K562 (cell line): ENCODE results near the gene JPT2. TPM values are rescaled to one million over a fixed set of nuclear protein-coding genes. Genes with fewer than 3 reads are reported as not detected.
"Not testable (repeated sequence)": the region's sequence is repeated elsewhere in the genome, so short reads cannot be mapped to it uniquely, and the experiment has no call there.

Experiments used
- ATAC-seq: fragments of 200-7000 bp; cut with Tn5 transposase; 3 replicates; pipeline ENCODE4 v1.9.1; 2020; ENCODE audit warnings: moderate library complexity
- BruUV-seq: library from RNA; stranded (reverse); fragments of 400-500 nt; replicated peaks from 2 replicates; lab custom pipeline; 2021; lab: Mats Ljungman, UMichigan
- CTCF ChIA-PET: fragments of 300-600 bp; formaldehyde crosslinking; extraction: SDS; loops from one replicate; lab custom pipeline; 2021; ENCODE audit warnings: low intra/inter-chr PET ratio; lab: Yijun Ruan, JAX
- POLR2A ChIA-PET: fragments of 300-600, 350-650 bp; sonication (Branson Sonifier 250); formaldehyde crosslinking; extraction: SDS; loops from one replicate; lab custom pipeline; 2021; ENCODE audit warnings: antibody characterized with exemption, inconsistent platforms; lab: Yijun Ruan, JAX
- DNase-seq, 4 experiments: peaks; one replicate each; pipeline versions ENCODE4 v3.0.0 to v3.0.0-alpha.2; 2011 to 2018; ENCODE audit warnings: low spot score in 3 of 4, mixed read lengths in 3 of 4; ENCODE audit errors: extremely low read depth in 1 of 4
- FAIRE-seq: peaks from 2 replicates; lab custom pipeline; 2011; peaks lifted over from hg19 to GRCh38; lab: Jason Lieb, UNC
- H2AFZ ChIP-seq: 2 replicates; pipeline ENCODE4 v1.6.0; 2011; ENCODE audit warnings: low read depth, low read length, control low read depth, inconsistent platforms
- H3K27ac ChIP-seq: fragments of 200-600 bp; 3 replicates; pipeline ENCODE4 v1.8.0; 2011; ENCODE audit warnings: low read depth, mild to moderate bottlenecking, control low read depth, inconsistent platforms, low read length, moderate library complexity, mixed read lengths; ENCODE audit errors: extremely low read depth
- H3K27me3 ChIP-seq, 2 experiments: fragments of 300-600 bp in 1 of 2; 2 replicates in 1 of 2; 3 replicates in 1 of 2; pipeline versions ENCODE4 v1.6.0 to v1.8.0; 2011; ENCODE audit warnings: inconsistent platforms in 2 of 2, low read length in 2 of 2, mild to moderate bottlenecking in 1 of 2, mixed read lengths in 1 of 2, moderate library complexity in 1 of 2; ENCODE audit not compliant: control insufficient read depth in 2 of 2, insufficient read depth in 2 of 2
- H3K36me3 ChIP-seq: fragments of 300-600 bp; 3 replicates; pipeline ENCODE4 v1.8.0; 2011; ENCODE audit warnings: mild to moderate bottlenecking, low read length, inconsistent platforms; ENCODE audit not compliant: control insufficient read depth, insufficient read depth
- H3K4me1 ChIP-seq, 2 experiments: fragments of 200-600 bp in 1 of 2; replicated peaks in 1 of 2; 2 replicates in 1 of 2; 3 replicates in 1 of 2; pipeline versions ENCODE4 v1.5.1 to v1.8.0; 2011; ENCODE audit warnings: inconsistent platforms in 2 of 2, low read length in 2 of 2, mild to moderate bottlenecking in 1 of 2, mixed read lengths in 1 of 2, moderate library complexity in 1 of 2; ENCODE audit not compliant: control insufficient read depth in 2 of 2, insufficient read depth in 2 of 2
- H3K4me2 ChIP-seq: 2 replicates; pipeline ENCODE4 v1.6.1; 2011; ENCODE audit warnings: low read length, control low read depth, inconsistent platforms, mixed read lengths; ENCODE audit not compliant: insufficient read depth
- H3K4me3 ChIP-seq: fragments of 200-600 bp; sonication (generic), shearing (Covaris generic); 2 replicates; pipeline ENCODE4 v1.5.1; 2016; ENCODE audit warnings: control low read depth, inconsistent platforms
- H3K79me2 ChIP-seq: fragments of 200-600 bp; 3 replicates; pipeline ENCODE4 v1.8.0; 2011; ENCODE audit warnings: low read length, inconsistent platforms; ENCODE audit not compliant: control insufficient read depth, insufficient read depth
- H3K9ac ChIP-seq, 2 experiments: 2 replicates each; pipeline versions ENCODE4 v1.6.0 to v1.6.1; 2011; ENCODE audit warnings: low read depth in 2 of 2, low read length in 2 of 2, control low read depth in 1 of 2, inconsistent platforms in 1 of 2, mild to moderate bottlenecking in 1 of 2, mixed read lengths in 1 of 2; ENCODE audit not compliant: insufficient read depth in 1 of 2
- H3K9me1 ChIP-seq: one replicate; pipeline ENCODE4 v1.6.0; 2011; ENCODE audit warnings: inconsistent platforms, mild to moderate bottlenecking, low read length, moderate library complexity; ENCODE audit not compliant: control insufficient read depth, insufficient read depth
- H3K9me3 ChIP-seq: replicated peaks from 2 replicates; pipeline ENCODE4 v1.5.1; 2011; ENCODE audit warnings: low read depth, low read length, inconsistent platforms; ENCODE audit not compliant: control insufficient read depth, insufficient read depth
- H4K20me1 ChIP-seq: replicated peaks from 2 replicates; pipeline ENCODE4 v1.6.1; 2011; ENCODE audit warnings: low read length, inconsistent platforms, mixed read lengths; ENCODE audit not compliant: control insufficient read depth, insufficient read depth
- AFF1 ChIP-seq, 2 experiments: fragments of 450-650 bp; IDR thresholded peaks; 2 replicates each; pipeline ENCODE4 v1.6.1; 2018; ENCODE audit warnings: mild to moderate bottlenecking in 2 of 2, low read depth in 1 of 2; ENCODE audit not compliant: partially characterized antibody in 2 of 2
- ARID3B ChIP-seq: fragments of 250-450 bp; sonication (Bioruptor Pico); IDR thresholded peaks from 2 replicates; pipeline ENCODE4 v1.4.0; 2020; ENCODE audit warnings: borderline replicate concordance
- DPF2 ChIP-seq: fragments of 450-650 bp; IDR thresholded peaks from 2 replicates; pipeline ENCODE4 v1.6.1; 2016
- KHSRP ChIP-seq: fragments of 450-650 bp; IDR thresholded peaks from 2 replicates; pipeline ENCODE4 v1.6.1; 2017
- MTA1 ChIP-seq: fragments of 450-650 bp; IDR thresholded peaks from 2 replicates; pipeline ENCODE4 v1.6.1; 2017; ENCODE audit warnings: borderline replicate concordance
- NCOA2 ChIP-seq, 2 experiments: fragments of 450-650 bp; IDR thresholded peaks; 2 replicates each; pipeline ENCODE4 v1.6.1; 2018; ENCODE audit warnings: mild to moderate bottlenecking in 2 of 2, moderate library complexity in 1 of 2; ENCODE audit not compliant: partially characterized antibody in 2 of 2
- SMARCC2 ChIP-seq: fragments of 450-650 bp; IDR thresholded peaks from 2 replicates; pipeline ENCODE4 v1.6.1; 2017; ENCODE audit warnings: antibody characterized with exemption, moderate library complexity, mild to moderate bottlenecking, low read depth
- ZBTB9 ChIP-seq: fragments of 450-650 bp; formaldehyde crosslinking; IDR thresholded peaks from 2 replicates; pipeline ENCODE4 v1.4.0; 2020; ENCODE audit warnings: mild to moderate bottlenecking, moderate library complexity
- ZEB2 ChIP-seq: fragments of 450-650 bp; IDR thresholded peaks from 2 replicates; pipeline ENCODE4 v1.6.1; 2016
- ZNF766 ChIP-seq: fragments of 200-800 bp; sonication (Bioruptor generic); conservative IDR thresholded peaks from 2 replicates; pipeline ENCODE4 v1.6.1; 2016; ENCODE audit warnings: missing genetic modification characterization, missing compliant biosample characterization
- WGBS: fragments of 100-300 bp; shearing (Covaris generic); methylation state at CpG from one replicate; pipeline ENCODE4 v1.1.6; 2016; ENCODE audit warnings: low coverage, mixed read lengths; ENCODE audit not compliant: insufficient coverage; ENCODE audit errors: missing lambda C conversion rate; 5-methylcytosine and 5-hydroxymethylcytosine counted together
- in situ Hi-C: fragments of 300-500 bp; cut with MboI; formaldehyde crosslinking; loops from 4 replicates; pipeline ENCODE4 v1.15.0; 2018; ENCODE audit warnings: inconsistent platforms, mixed read lengths
- intact Hi-C: fragments of 100-400 bp; cut with micrococcal nuclease; formaldehyde crosslinking; loops from 2 replicates; pipeline ENCODE4 v1.14.2; 2022
- polyA plus RNA-seq, 8 experiments: library from polyadenylated mRNA; depleted of rRNA in 4 of 8; stranded (reverse) in 5 of 8; unstranded in 3 of 8; fragments of >200 nt; fragmentation: Nextera tagmentation in 2 of 8; fragmentation: Illumina TruSeq in 1 of 8; extraction: Ambion mirVana in 2 of 8; extraction: Trizol in 1 of 8; gene quantifications; 2 replicates each; pipeline versions ENCODE4 v1.2.1 to v1.2.3, GENCODE V29; 2011 to 2014; ENCODE audit warnings: inconsistent platforms in 1 of 8, missing spikeins in 1 of 8
- total RNA-seq, 7 experiments: library from RNA; depleted of rRNA in 6 of 7; stranded (reverse); fragments of >200 nt in 6 of 7; fragmentation: Illumina TruSeq in 2 of 7; extraction: Trizol in 2 of 7; gene quantifications; 2 replicates each; pipeline versions ENCODE4 v1.2.1 to v1.2.3, GENCODE V29; 2011 to 2021; ENCODE audit warnings: low replicate concordance in 1 of 7

JPT2 gene
- total and polyA plus RNA-seq, 9 of the 15 experiments (the other 6 are each of a cell fraction or from before 2014, with no cell fraction given), result 25.5 to 133 (median 106) TPM

- no peak for TF ChIP-seq KHSRP
- no peak for TF ChIP-seq ZBTB9 (CRISPR knock-in tag)
- no peak for TF ChIP-seq ZNF766
- no peak for TF ChIP-seq MTA1
- TF ChIP-seq ZEB2, result no peak
- no peak for TF ChIP-seq NCOA2 (IDR thresholded peaks at IDR 0.05; ENCODE audit: partially characterized antibody in 2 of 2)
- TF ChIP-seq ARID3B, result no peak
Measured at GRCh38 chr16:1701216-1701878, 23.3 kb downstream of the JPT2 start (continued).

GRCh38 chr16:1705324-1705687, 27.2 kb downstream of the JPT2 start:
- Histone ChIP-seq H3K79me2 (peaks cover 41% of the 10 kb centered on the region), H2AFZ (peak overlapping the region; percentile 98), H3K4me2 (peak overlapping the region; percentile 96), H3K27ac (peak overlapping the region; percentile 84), H3K9ac (peak overlapping the region; percentile 81 to 98), H3K4me3 (peak overlapping the region; percentile 74), H3K4me1 (peaks cover 28 to 44% of the 10 kb centered on the region in 2 experiments), H4K20me1 (peaks cover 25% of the 10 kb centered on the region), H3K36me3 (peaks cover 30% of the 10 kb centered on the region)
- H3K9me3 ChIP-seq, H3K27me3 ChIP-seq, H3K9me1 ChIP-seq, BruUV-seq, intact Hi-C loops, FAIRE-seq, in situ Hi-C loops: not testable (repeated sequence)
- TF ChIP-seq AFF1 (IDR thresholded peaks at IDR 0.05; ENCODE audit: low read depth in 1 of 2, partially characterized antibody in 2 of 2), result peak in 1 of 2 experiments; percentile 15
- 0 out of 2 replicates have a peak, but pooled peaks have one; percentile 22 for TF ChIP-seq DPF2
- 0 out of 2 replicates have a peak, but pooled peaks have one; percentile 14 for TF ChIP-seq SMARCC2
- DNase-seq (peak in 1 of 4 experiments; percentile 25), ATAC-seq (peak; percentile 19)
- WGBS, result 2% methylated on average over 12 of the region's 16 CpGs
- CTCF ChIA-PET, result interaction anchor here (0.6 kb wide), 1 partner anchor 291 kb away, joined by 3 read pairs; no protein-coding TSS in a partner anchor
- POLR2A ChIA-PET, result interaction anchor here (0.6 to 4.1 kb wide), 12 partner anchors 11 to 290 kb away, joined by 3 to 21 read pairs (median 4); partner anchors contain the start of genes JPT2 and UQCC4
